IMR-90 (cell line): Measurements from ENCODE around the gene ZFP36L2. TPM values are rescaled to one million over a fixed set of nuclear protein-coding genes. Genes with fewer than 3 reads are reported as not detected.
A peak's percentile ranks its signal among the peaks of the same experiment; 100 is the strongest.

Source experiments
- ATAC-seq: fragments of 200-7000 bp; cut with Tn5 transposase; 2 replicates; pipeline ENCODE4 v1.9.1; 2020; ENCODE audit warnings: low read depth, mild to moderate bottlenecking, moderate library complexity
- BruUV-seq: library from RNA; stranded (reverse); fragments of 400-500 nt; replicated peaks from 2 replicates; lab custom pipeline; 2021; lab: Mats Ljungman, UMichigan
- CTCF ChIA-PET: fragments of 300-600 bp; formaldehyde crosslinking; extraction: SDS; loops from one replicate; lab custom pipeline; 2021; ENCODE audit warnings: antibody characterized with exemption; lab: Yijun Ruan, JAX
- POLR2A ChIA-PET: fragments of 300-600 bp; sonication (Branson Sonifier 250); formaldehyde crosslinking; loops from one replicate; lab custom pipeline; 2022; ENCODE audit warnings: antibody characterized with exemption; ENCODE audit not compliant: unreplicated experiment; lab: Charles Lee
- DNase-seq: peaks from one replicate; pipeline ENCODE4 v3.0.0; 2013
- H2AFZ ChIP-seq: replicated peaks from 2 replicates; pipeline ENCODE3; 2013; ENCODE audit warnings: low read length, mild to moderate bottlenecking; ENCODE audit not compliant: poor library complexity
- H2AK5ac ChIP-seq: 2 replicates; pipeline ENCODE4 v1.6.1; 2013; ENCODE audit warnings: low read depth, low read length, inconsistent platforms
- H2AK9ac ChIP-seq: replicated peaks from 2 replicates; pipeline ENCODE3; 2013; ENCODE audit warnings: mild to moderate bottlenecking, low read depth, low read length, moderate library complexity; ENCODE audit not compliant: poor library complexity
- H2BK120ac ChIP-seq: 2 replicates; pipeline ENCODE4 v1.6.1; 2013; ENCODE audit warnings: low read depth, low read length, inconsistent platforms
- H2BK15ac ChIP-seq: 3 replicates; pipeline ENCODE4 v1.6.1; 2013; ENCODE audit warnings: low read depth, low read length, inconsistent platforms
- H2BK20ac ChIP-seq: 2 replicates; pipeline ENCODE4 v1.6.1; 2013; ENCODE audit warnings: low read depth, mild to moderate bottlenecking, inconsistent platforms, low read length, moderate library complexity
- H2BK5ac ChIP-seq: 2 replicates; pipeline ENCODE4 v1.6.1; 2013; ENCODE audit warnings: mild to moderate bottlenecking, low read depth, low read length, inconsistent platforms; ENCODE audit not compliant: poor library complexity, severe bottlenecking
- H3K14ac ChIP-seq: replicated peaks from 2 replicates; pipeline ENCODE4 v1.6.1; 2013; ENCODE audit warnings: low read depth, low read length, inconsistent platforms
- H3K18ac ChIP-seq: 2 replicates; pipeline ENCODE4 v1.6.1; 2013; ENCODE audit warnings: low read depth, low read length, control low read depth
- H3K23ac ChIP-seq: 2 replicates; pipeline ENCODE4 v1.6.1; 2013; ENCODE audit warnings: low read depth, low read length, inconsistent platforms
- H3K27ac ChIP-seq: 2 replicates; pipeline ENCODE4 v1.5.1; 2013; ENCODE audit warnings: mild to moderate bottlenecking, control low read depth, low read length; ENCODE audit not compliant: insufficient read depth
- H3K27me3 ChIP-seq: 2 replicates; pipeline ENCODE4 v1.6.1; 2013; ENCODE audit warnings: low read length; ENCODE audit not compliant: control insufficient read depth, insufficient read depth
- H3K36me3 ChIP-seq: 2 replicates; pipeline ENCODE4 v1.6.1; 2013; ENCODE audit warnings: low read length, mixed read lengths; ENCODE audit not compliant: control insufficient read depth, insufficient read depth
- H3K4ac ChIP-seq: 2 replicates; pipeline ENCODE4 v1.6.1; 2013; ENCODE audit warnings: low read depth, low read length, inconsistent platforms
- H3K4me1 ChIP-seq: 2 replicates; pipeline ENCODE4 v1.6.1; 2013; ENCODE audit warnings: low read length, mixed read lengths; ENCODE audit not compliant: control insufficient read depth, insufficient read depth
- H3K4me2 ChIP-seq: 2 replicates; pipeline ENCODE4 v1.6.1; 2013; ENCODE audit warnings: low read depth, mild to moderate bottlenecking, control low read depth, low read length, moderate library complexity
- H3K4me3 ChIP-seq: 2 replicates; pipeline ENCODE4 v1.5.1; 2013; ENCODE audit warnings: low read depth, mild to moderate bottlenecking, control low read depth, low read length, moderate library complexity; ENCODE audit not compliant: insufficient read depth
- H3K56ac ChIP-seq: 2 replicates; pipeline ENCODE4 v1.6.1; 2013; ENCODE audit warnings: low read length, inconsistent platforms; ENCODE audit not compliant: insufficient read depth; ENCODE audit errors: extremely low read depth
- H3K79me1 ChIP-seq, 2 experiments: 2 replicates each; pipeline ENCODE4 v1.6.1; 2013; ENCODE audit warnings: low read length in 2 of 2, inconsistent platforms in 1 of 2, low read depth in 1 of 2
- H3K9ac ChIP-seq: 2 replicates; pipeline ENCODE4 v1.6.1; 2013; ENCODE audit warnings: low read depth, low read length, control low read depth
- H3K9me1 ChIP-seq: 2 replicates; pipeline ENCODE4 v1.6.1; 2013; ENCODE audit warnings: low read length, inconsistent platforms; ENCODE audit not compliant: insufficient read depth
- H3K9me3 ChIP-seq: 2 replicates; pipeline ENCODE4 v1.6.1; 2013; ENCODE audit warnings: low read length; ENCODE audit not compliant: control insufficient read depth, insufficient read depth
- H4K20me1 ChIP-seq: 2 replicates; pipeline ENCODE4 v1.6.1; 2013; ENCODE audit warnings: low read length, inconsistent platforms; ENCODE audit not compliant: insufficient read depth
- H4K5ac ChIP-seq: 2 replicates; pipeline ENCODE4 v1.6.1; 2013; ENCODE audit warnings: mild to moderate bottlenecking, low read depth, low read length, control low read depth
- H4K8ac ChIP-seq, 2 experiments: 2 replicates each; pipeline ENCODE4 v1.6.1; 2013; ENCODE audit warnings: low read depth in 2 of 2, low read length in 2 of 2, control low read depth in 1 of 2, inconsistent platforms in 1 of 2
- H4K91ac ChIP-seq: 2 replicates; pipeline ENCODE4 v1.6.1; 2013; ENCODE audit warnings: low read depth, low read length, inconsistent platforms; ENCODE audit not compliant: insufficient read depth
- BHLHE40 ChIP-seq: fragments of 150-350 bp; IDR thresholded peaks from 2 replicates; pipeline ENCODE4 v1.6.1; 2016; ENCODE audit warnings: mild to moderate bottlenecking, low read depth, low read length
- CEBPB ChIP-seq: IDR thresholded peaks from 2 replicates; pipeline ENCODE4 v1.6.1; 2012; ENCODE audit warnings: low read depth, low read length, improper control_type of control experiment
- CHD1 ChIP-seq: IDR thresholded peaks from 2 replicates; pipeline ENCODE4 v1.6.1; 2012; ENCODE audit warnings: low read depth, low read length, improper control_type of control experiment
- MAZ ChIP-seq: IDR thresholded peaks from 2 replicates; pipeline ENCODE4 v1.6.1; 2012; ENCODE audit warnings: low read depth, mild to moderate bottlenecking, low read length, improper control_type of control experiment, moderate library complexity, borderline replicate concordance
- NFE2L2 ChIP-seq: fragments of 150-350 bp; IDR thresholded peaks from 2 replicates; pipeline ENCODE4 v1.6.1; 2016; ENCODE audit warnings: low read depth, mild to moderate bottlenecking, low read length
- RAD21 ChIP-seq: IDR thresholded peaks from 2 replicates; pipeline ENCODE4 v1.6.1; 2012; ENCODE audit warnings: low read length, improper control_type of control experiment
- RFX5 ChIP-seq: IDR thresholded peaks from 2 replicates; pipeline ENCODE4 v1.8.0; 2012; ENCODE audit warnings: low read depth, mild to moderate bottlenecking, low read length, moderate library complexity
- SMC3 ChIP-seq: fragments of 150-350 bp; IDR thresholded peaks from 2 replicates; pipeline ENCODE4 v1.6.1; 2016; ENCODE audit warnings: low read depth, mild to moderate bottlenecking, antibody characterized with exemption, low read length, moderate library complexity
- WGBS, 2 experiments: methylation state at CpG; one replicate each; pipeline versions ENCODE4 v1.1.5 to v1.1.7; 2013; ENCODE audit warnings: missing lambda C conversion rate in 2 of 2; ENCODE audit not compliant: insufficient read length in 1 of 2; ENCODE audit errors: extremely low coverage in 2 of 2; 5-methylcytosine and 5-hydroxymethylcytosine counted together
- dilution Hi-C: fragments of 300-500 bp; cut with HindIII; formaldehyde crosslinking; loops from one replicate; pipeline ENCODE4 v1.14.3; 2018; ENCODE audit warnings: low sequenced_read_pairs; ENCODE audit not compliant: unreplicated experiment
- in situ Hi-C: fragments of 300-500 bp; cut with MboI; formaldehyde crosslinking; loops from 3 replicates; pipeline ENCODE4 v1.14.3; 2019; ENCODE audit warnings: low sequenced_read_pairs, inconsistent platforms, mixed read lengths
- intact Hi-C: fragments of 100-400 bp; cut with micrococcal nuclease; formaldehyde crosslinking; loops from 2 replicates; pipeline ENCODE4 v1.10.0; 2022
- polyA plus RNA-seq, 3 experiments: library from polyadenylated mRNA; depleted of rRNA; stranded (reverse); fragments of >200 nt; gene quantifications; 2 replicates each; pipeline ENCODE4 v1.2.3, GENCODE V29; 2012; ENCODE audit warnings: low replicate concordance in 1 of 3
- total RNA-seq: library from RNA; depleted of rRNA; stranded (reverse); fragments of >200 nt; gene quantifications from 2 replicates; pipeline ENCODE4 v1.2.3, GENCODE V29; 2012
- TF ChIP-seq, protein P1 (sequence below): conservative IDR thresholded peaks from 2 replicates; pipeline ENCODE4 v1.5.1; 2012; ENCODE audit warnings: mild to moderate bottlenecking, low read depth, low read length, improper control_type of control experiment

Gene ZFP36L2
- total and polyA plus RNA-seq, 2 of the 4 experiments (the other 2 are of a cell fraction), result 1.8 to 20.1 TPM

DNA sequence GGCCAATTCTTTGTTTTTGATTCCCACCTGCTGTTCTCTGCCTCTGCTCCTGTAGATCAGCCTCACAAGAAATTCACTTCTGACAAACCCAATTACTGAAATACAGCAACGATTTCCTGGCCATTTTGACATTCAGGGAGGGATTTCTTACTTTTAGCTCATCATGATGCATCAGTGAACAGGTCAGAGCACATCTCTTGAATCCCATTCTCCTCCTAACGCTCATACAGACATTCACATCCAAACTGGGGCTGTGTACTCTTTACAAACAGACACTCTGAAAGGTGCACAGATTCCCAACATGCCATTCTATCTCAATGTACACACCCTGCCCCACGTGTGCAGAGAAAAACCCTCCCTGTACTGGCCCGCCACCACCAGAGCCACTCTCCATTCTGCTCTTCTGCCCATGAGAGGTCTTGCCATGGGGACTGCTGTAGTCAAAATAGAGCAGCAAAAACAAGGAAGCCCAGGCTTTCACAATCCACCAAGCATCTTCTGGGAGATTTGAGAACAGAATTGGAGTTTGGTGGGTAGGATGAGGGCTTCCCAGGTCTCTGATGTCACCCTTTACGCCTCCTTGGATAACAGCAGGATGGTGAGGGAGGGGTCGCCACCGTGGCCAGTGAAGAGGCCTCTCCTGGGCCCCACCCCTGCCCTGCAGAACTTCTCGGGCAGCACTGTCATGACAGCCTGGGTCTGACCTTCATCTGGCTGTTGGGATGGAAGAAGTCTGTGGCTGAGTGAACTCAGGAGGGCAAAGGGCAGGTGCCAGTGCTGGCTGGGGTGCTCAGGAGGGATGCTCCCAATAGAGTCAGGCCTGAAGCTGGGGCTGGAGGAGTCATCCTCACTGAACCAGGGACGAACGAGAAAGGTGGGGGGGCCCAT, 41.9 kb upstream of the ZFP36L2 start:
- Histone ChIP-seq H2AK9ac (peak overlapping the region; percentile 70), H2BK15ac (peak overlapping the region; percentile 21; the same call in 2 of the 3 replicates), H3K14ac (peak overlapping the region; percentile 80), H4K8ac (peak overlapping the region in 1 of 2 experiments; percentile 62; a peak in 1 of 4 replicates), H2AFZ (peak overlapping the region; percentile 58), H2BK120ac (peak overlapping the region; percentile 67), H3K79me1 (no peaks in the 10 kb centered on the region), H2AK5ac (peak overlapping the region; percentile 78), H4K5ac (peak overlapping the region; percentile 48), H3K56ac (0 out of 2 replicates have a peak overlapping the region, but pooled peaks have one; percentile 8), H3K4me2 (peak overlapping the region; percentile 70), H3K9me1 (peaks cover 24% of the 10 kb centered on the region), H3K27ac (peak overlapping the region; percentile 50; the same call in 1 of the 2 replicates), H3K36me3 (no peaks in the 10 kb centered on the region), H2BK5ac (peak overlapping the region; percentile 17), H4K20me1 (peaks cover 13% of the 10 kb centered on the region; the same call in 1 of the 2 replicates), H2BK20ac (peak overlapping the region; percentile 30; the same call in 1 of the 2 replicates), H3K4me3 (no peak overlapping the region; the same call in 1 of the 2 replicates), H3K9ac (peak overlapping the region; percentile 46), H4K91ac (peak overlapping the region; percentile 50), H3K27me3 (no peaks in the 10 kb centered on the region; the same call in 1 of the 2 replicates), H3K18ac (peak overlapping the region; percentile 22), H3K23ac (no peak overlapping the region), H3K9me3 (no peaks in the 10 kb centered on the region), H3K4ac (peak overlapping the region; percentile 83), H3K4me1 (peaks cover 24% of the 10 kb centered on the region)
- BruUV-seq, result no TSS peak
- ChIA-PET POLR2A (interaction anchor here (0.9 kb wide), 1 partner anchor 42 kb away, joined by 4 read pairs; the partner anchor contains the start of gene ZFP36L2), CTCF (interaction anchor here (1.0 to 1.1 kb wide), 2 partner anchors 45 to 216 kb away, joined by 3 read pairs; no protein-coding TSS in a partner anchor)
- TF ChIP-seq MAZ (no peak), SMC3 (no peak), RFX5 (no peak), BHLHE40 (no peak), CEBPB (no peak), RAD21 (no peak), CHD1 (no peak), NFE2L2 (no peak)
- TF ChIP-seq, protein P1, sequence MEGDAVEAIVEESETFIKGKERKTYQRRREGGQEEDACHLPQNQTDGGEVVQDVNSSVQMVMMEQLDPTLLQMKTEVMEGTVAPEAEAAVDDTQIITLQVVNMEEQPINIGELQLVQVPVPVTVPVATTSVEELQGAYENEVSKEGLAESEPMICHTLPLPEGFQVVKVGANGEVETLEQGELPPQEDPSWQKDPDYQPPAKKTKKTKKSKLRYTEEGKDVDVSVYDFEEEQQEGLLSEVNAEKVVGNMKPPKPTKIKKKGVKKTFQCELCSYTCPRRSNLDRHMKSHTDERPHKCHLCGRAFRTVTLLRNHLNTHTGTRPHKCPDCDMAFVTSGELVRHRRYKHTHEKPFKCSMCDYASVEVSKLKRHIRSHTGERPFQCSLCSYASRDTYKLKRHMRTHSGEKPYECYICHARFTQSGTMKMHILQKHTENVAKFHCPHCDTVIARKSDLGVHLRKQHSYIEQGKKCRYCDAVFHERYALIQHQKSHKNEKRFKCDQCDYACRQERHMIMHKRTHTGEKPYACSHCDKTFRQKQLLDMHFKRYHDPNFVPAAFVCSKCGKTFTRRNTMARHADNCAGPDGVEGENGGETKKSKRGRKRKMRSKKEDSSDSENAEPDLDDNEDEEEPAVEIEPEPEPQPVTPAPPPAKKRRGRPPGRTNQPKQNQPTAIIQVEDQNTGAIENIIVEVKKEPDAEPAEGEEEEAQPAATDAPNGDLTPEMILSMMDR, result no peak
- DNase-seq, result no peak
- WGBS, 2 experiments, result 93% methylated on average over 3 of the region's 10 CpGs; no CpG with 5 or more reads in 1 of the 2 experiments
- dilution Hi-C loops, result no loop called here
- no peak for ATAC-seq
- intact Hi-C loops, result no loop called here
- in situ Hi-C loops, result no loop called here
